ENCODE data around the gene TNFAIP3. TPM values are rescaled to one million over a fixed set of nuclear protein-coding genes. Genes with fewer than 3 reads are reported as not detected.
"Not testable (repeated sequence)": the region's sequence is repeated elsewhere in the genome, so short reads cannot be mapped to it uniquely, and the experiment has no call there.

The TNFAIP3 gene
- total RNA-seq, 1 experiment from 2014 or later: 2.4 TPM

GRCh38 chr6:137844773-137845172 is 22.3 kb upstream of the TNFAIP3 start:
- not testable (repeated sequence) for DNase-seq (ENCODE audit: low read depth)

GRCh38 chr6:137845460-137845859 is 21.6 kb upstream of the TNFAIP3 start:
- DNase-seq (ENCODE audit: low read depth): no peak

DNA sequence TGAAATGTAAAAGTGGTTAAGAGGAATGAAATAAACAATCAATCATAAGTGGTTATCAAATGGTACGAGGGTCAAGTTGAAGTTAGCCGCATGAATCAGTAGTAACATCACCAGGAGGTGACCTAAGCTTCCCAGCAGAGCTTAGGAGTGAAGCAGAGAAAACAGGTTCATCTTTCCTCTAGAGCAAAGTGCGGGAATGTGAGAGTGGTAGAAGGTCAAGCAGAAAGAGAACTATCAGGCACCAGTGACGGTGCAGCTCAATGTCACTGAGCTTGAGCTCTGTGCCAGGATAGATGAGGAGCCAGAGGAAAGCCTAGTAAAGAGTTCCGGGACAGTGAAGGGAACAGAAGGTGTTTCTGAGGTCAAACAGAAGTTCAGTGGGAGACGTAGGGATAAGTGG is 20.8 kb upstream of the TNFAIP3 start:
- DNase-seq (ENCODE audit: low read depth): no peak

GRCh38 chr6:137846772-137847313 is 20.2 kb upstream of the TNFAIP3 start:
- no peak for DNase-seq (ENCODE audit: low read depth)

- no peak for DNase-seq (ENCODE audit: low read depth)
These were observed 19.3 kb upstream of the TNFAIP3 start for GRCh38 chr6:137847748-137848147.

DNA sequence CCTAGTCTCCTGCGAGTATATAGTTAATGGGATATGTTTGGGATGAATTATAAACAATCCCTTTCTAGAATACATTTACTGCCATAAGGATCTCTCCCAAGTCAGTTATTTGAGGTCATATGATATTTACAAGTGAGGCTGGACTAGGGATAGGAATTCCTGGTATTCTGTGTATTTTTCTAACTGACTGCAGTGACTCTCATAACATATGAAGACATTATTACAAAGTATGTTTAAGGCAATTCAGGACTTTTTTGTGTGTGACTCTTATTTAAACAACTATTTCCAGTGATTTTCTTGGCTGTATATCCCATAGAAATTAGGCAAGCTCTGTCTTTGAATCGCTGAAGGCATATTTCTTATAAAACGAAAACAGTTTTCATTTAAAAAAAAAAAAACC is 18.4 kb upstream of the TNFAIP3 start:
- DNase-seq (ENCODE audit: low read depth): no peak

DNA sequence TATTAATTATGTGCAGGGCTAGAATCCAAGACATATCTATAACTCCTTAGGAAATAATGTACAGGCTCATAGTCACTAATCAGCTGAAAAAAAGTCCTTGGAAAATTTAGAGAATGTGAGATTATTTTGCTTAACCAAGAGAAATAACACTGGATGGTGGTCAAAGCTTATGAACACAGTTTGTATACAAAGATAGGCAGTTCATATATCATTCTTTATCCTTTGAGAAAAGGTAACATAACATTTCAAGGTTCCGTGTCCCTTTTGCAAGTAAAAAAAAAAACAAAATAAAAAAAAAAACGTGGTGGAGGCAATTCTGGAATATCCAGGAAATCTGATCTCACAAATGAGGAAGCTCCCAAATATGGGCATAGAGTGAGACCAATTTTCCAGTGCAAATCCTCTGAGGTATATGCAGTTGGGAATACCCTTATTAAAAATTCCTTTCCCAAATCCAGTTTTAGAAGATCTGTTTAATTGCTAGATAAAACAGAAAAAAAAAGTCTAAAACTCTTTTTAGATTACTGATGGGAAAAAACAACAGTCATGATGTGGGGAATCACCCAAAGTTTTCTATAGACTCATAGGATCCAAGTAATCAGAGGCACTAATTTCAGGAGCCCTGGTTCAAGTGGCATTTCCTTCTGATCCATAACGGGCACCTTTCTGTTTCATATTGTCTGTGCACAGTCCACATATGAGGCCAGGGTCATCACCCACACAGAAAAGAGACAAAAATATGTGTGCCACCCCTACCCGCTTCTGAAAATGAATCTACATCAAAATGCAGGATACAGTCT is 17.7 kb upstream of the TNFAIP3 start:
- no peak for DNase-seq (ENCODE audit: low read depth)

GRCh38 chr6:137849981-137850714 is 16.9 kb upstream of the TNFAIP3 start:
- no peak for DNase-seq (ENCODE audit: low read depth)

- DNase-seq (ENCODE audit: low read depth): no peak
These were observed 16.1 kb upstream of the TNFAIP3 start for GRCh38 chr6:137850816-137851602.

DNA sequence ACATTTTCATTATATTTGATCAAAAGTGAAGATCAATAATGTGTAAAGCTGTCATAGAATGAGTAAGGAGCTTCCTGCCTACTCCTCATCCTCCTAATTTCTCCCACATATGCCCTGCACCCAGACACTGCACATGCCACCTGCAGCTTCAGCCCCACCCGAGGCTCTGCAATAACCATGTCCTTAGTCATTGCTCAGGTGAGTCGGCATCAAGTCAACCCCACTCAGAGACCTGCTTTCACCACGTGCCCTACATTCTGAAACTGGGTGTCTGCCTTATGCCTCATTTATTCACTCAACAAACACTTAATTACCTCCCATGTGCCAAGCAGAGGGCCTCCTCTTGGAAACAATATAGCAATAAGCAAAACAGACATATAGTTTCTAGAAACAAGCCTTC is 15.4 kb upstream of the TNFAIP3 start:
- DNase-seq (ENCODE audit: low read depth): no peak

DNA sequence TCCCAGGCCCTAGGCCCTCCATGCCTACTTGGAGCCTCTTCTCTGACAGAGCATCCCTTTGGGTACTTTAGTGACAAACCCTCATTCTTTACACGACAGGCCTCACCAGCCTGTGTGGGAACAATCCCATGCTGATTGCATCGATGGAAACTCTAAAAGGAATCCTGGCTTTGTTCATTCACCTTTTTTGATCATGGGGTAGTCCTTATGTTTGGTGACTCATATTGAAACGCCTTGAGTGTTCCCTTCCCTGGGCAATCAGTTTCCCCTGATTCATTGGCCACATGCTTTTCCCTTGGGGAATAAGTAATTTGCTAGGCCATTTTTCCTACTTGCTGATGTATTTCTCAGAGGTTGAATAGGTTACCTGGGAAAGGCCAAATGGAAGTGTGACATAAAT is 14.7 kb upstream of the TNFAIP3 start:
- DNase-seq (ENCODE audit: low read depth): peak; percentile 51

GRCh38 chr6:137852811-137853210 is 14.2 kb upstream of the TNFAIP3 start:
- no peak for DNase-seq (ENCODE audit: low read depth)

- DNase-seq (ENCODE audit: low read depth): peak; percentile 50
These were observed 13.4 kb upstream of the TNFAIP3 start for GRCh38 chr6:137853569-137854213.

GRCh38 chr6:137856138-137856898 is 10.7 kb upstream of the TNFAIP3 start:
- no peak for DNase-seq (ENCODE audit: low read depth)

DNA sequence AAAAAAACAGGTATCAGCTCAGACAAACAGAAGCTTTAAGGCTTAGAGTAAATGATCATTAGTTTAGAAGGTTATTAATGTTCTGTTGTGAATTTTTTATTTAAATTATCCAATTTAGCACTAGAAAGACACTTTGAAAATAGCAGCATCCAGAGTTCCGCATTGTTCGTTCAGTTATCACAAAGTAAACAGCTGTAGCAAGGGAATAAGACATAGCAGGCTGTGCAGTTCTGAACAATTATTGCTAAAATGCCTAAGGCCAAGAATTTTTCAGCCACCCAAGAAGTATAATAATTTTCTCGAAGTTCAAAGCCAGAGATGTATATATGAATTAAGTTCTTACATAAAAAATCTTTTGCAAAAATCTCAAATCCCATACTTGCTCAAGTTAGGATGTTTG is 8.0 kb upstream of the TNFAIP3 start:
- DNase-seq (ENCODE audit: low read depth): no peak

- no peak for DNase-seq (ENCODE audit: low read depth)
These were observed 6.6 kb upstream of the TNFAIP3 start for GRCh38 chr6:137860394-137861005.

DNA sequence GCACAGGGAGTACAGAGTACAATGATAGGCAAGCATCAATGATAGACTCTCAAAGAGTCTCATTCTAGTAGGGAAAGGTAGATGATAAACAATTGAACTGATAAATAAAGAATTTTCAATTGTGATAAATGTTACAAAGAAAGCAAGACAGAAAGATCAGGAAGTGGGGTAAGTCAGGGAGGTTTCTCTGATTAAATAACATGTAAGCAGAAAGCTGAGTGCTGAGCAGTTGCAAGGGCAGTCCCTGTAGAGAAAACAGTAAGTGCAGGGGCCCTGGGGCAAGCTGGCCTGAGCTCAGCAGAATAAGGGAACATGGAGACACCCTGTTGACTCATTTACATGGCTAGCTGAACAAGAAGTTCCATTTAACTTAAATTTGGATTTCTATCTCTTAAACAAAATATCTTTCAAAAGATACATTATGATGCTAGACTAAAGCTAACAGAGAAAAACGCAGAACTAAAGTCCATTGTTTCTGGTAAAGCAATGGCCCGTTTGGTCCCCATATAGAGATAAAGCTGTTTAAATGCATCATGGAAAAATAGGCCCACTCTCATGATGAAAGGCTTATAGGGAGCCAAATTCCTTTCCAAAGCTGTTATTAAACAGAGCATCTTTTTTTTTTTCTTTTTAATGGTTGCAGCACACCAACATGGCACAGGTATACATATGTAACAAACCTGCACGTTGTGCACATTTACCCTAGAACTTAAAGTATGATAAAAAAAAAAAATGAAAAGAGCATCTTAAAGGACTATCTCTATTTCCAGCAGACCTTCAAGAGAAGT is 5.3 kb upstream of the TNFAIP3 start:
- no peak for DNase-seq (ENCODE audit: low read depth)

DNA sequence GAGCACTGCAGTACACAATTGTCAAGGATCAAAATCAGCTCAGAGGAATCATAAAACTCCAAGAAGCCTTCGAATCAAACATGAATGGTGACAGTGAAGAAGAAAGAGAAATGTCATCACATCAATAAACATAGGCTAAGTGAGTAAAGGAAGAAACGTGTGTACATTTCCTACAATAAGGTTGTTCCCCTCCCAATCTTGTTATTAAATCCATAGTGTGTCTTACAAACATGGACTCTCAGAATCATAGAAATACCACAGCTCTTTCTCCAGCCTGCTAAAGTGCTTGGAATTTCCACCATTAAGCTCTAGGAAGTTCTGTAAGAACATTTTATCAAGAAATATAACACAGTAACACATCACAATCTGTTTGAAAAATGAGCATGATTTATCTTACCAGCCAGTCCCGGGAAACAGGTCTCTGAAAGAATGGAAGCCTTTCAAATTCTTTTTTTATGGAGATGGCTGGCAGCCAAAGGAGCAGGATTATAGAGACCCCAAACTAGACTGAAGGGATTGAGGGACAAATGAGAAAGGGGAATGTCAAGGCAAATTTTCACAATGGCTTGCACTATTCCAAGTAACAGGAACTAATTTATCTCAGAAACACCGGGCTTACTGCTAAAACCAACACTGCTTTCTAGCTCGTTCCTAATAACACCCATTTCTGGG is 4.5 kb upstream of the TNFAIP3 start:
- DNase-seq (ENCODE audit: low read depth): no peak

All from LHCN-M2 (cell line).